Measurements from ENCODE around the gene LMBRD2.

- TF ChIP-seq CTCF (IDR thresholded peaks at IDR 0.05) (peak; percentile 24 to 59 (median 48)), POLR2AphosphoS5 (IDR thresholded peaks at IDR 0.05) (no peak), EP300 (IDR thresholded peaks at IDR 0.05; ENCODE audit: low read depth) (no peak)
These were observed 72.4 kb downstream of the LMBRD2 start for GRCh38 chr5:36079200-36079781.
